OCI-LY3 (cell line): ENCODE data around the gene EPHB1.

Experiments used
- H2AFZ ChIP-seq: fragments of 200-600, 300-600 bp; shearing (Covaris generic); 2 replicates; pipeline ENCODE4 v1.6.0; 2014; ENCODE audit warnings: antibody characterized with exemption, low read depth, low read length
- H3K27ac ChIP-seq: fragments of 200-600, 300-600 bp; sonication (generic); 2 replicates; pipeline ENCODE4 v1.5.1; 2014; ENCODE audit warnings: mild to moderate bottlenecking, low read length, moderate library complexity, mixed read lengths
- H3K27me3 ChIP-seq: fragments of 200-600, 300-600 bp; sonication (generic); 2 replicates; pipeline ENCODE4 v1.6.1; 2014; ENCODE audit warnings: low read depth, low read length, mixed read lengths
- H3K36me3 ChIP-seq: fragments of 200-600, 300-600 bp; sonication (generic); replicated peaks from 2 replicates; pipeline ENCODE3; 2014; ENCODE audit warnings: low read depth, low read length, mixed read lengths
- H3K4me1 ChIP-seq: fragments of 300-600, 200-600 bp; sonication (generic); 2 replicates; pipeline ENCODE4 v1.6.1; 2014; ENCODE audit warnings: low read length, mixed read lengths
- H3K4me2 ChIP-seq: fragments of 200-600, 300-600 bp; sonication (generic); 2 replicates; pipeline ENCODE4 v1.6.1; 2014; ENCODE audit warnings: low read length, mixed read lengths
- H3K4me3 ChIP-seq: fragments of 300-600, 200-600 bp; sonication (generic); 2 replicates; pipeline ENCODE4 v1.5.1; 2014; ENCODE audit warnings: antibody characterized with exemption, mild to moderate bottlenecking, low read length, moderate library complexity
- H3K79me2 ChIP-seq: fragments of 300-600, 200-600 bp; shearing (Covaris generic); 2 replicates; pipeline ENCODE4 v1.6.1; 2014; ENCODE audit warnings: mild to moderate bottlenecking, low read length, mixed read lengths
- H3K9ac ChIP-seq: fragments of 300-600, 200-600 bp; shearing (Covaris generic); 2 replicates; pipeline ENCODE4 v1.6.0; 2014; ENCODE audit warnings: mild to moderate bottlenecking, low read length, moderate library complexity
- H3K9me3 ChIP-seq: fragments of 200-600, 300-600 bp; shearing (Covaris generic); 2 replicates; pipeline ENCODE4 v1.6.1; 2014; ENCODE audit warnings: low read length, mixed read lengths; ENCODE audit not compliant: insufficient read depth
- H4K20me1 ChIP-seq: fragments of 200-600, 300-600 bp; sonication (generic); 2 replicates; pipeline ENCODE4 v1.6.1; 2016; ENCODE audit warnings: low read length, mixed read lengths; ENCODE audit not compliant: insufficient read depth
- EZH2phosphoT487 ChIP-seq: fragments of 200-600 bp; shearing (Covaris generic); IDR thresholded peaks from 2 replicates; pipeline ENCODE4 v1.6.1; 2018; ENCODE audit warnings: antibody characterized with exemption, mixed run types, low read depth
- TF ChIP-seq, protein P1 (sequence below): fragments of 200-600, 300-600 bp; sonication (generic); IDR thresholded peaks from 2 replicates; pipeline ENCODE4 v1.5.1; 2014; ENCODE audit warnings: antibody characterized with exemption, low read length, low read depth

The EPHB1 gene

DNA sequence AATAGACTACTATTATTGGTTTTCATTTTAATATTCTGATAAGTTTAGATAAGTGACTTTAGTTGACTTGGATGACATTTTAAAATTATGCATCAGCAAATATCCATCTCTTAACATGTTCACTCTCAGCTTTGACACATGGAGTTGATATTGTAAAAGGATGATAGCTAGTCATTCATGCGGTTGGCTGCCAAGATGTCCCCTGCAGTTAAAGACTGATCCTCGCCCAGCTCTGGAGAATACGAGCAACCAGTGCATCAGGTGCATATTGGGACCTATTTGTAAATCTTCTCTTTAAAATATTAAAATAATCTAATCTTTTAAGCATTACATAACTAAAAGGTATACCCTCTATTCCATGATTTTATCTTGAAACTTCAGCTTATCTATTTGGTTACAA, 41.9 kb downstream of the EPHB1 start:
- Histone ChIP-seq H3K9me3 (no peaks in the 10 kb centered on the region), H3K4me3 (no peak overlapping the region), H3K27me3 (no peaks in the 10 kb centered on the region), H2AFZ (no peak overlapping the region), H3K4me2 (no peak overlapping the region), H4K20me1 (peaks cover 99% of the 10 kb centered on the region), H3K36me3 (peaks cover 46% of the 10 kb centered on the region), H3K79me2 (peaks cover 100% of the 10 kb centered on the region), H3K4me1 (peaks cover 98% of the 10 kb centered on the region), H3K9ac (no peak overlapping the region), H3K27ac (no peak overlapping the region)
- TF ChIP-seq EZH2phosphoT487, result no peak
- TF ChIP-seq, protein P1, sequence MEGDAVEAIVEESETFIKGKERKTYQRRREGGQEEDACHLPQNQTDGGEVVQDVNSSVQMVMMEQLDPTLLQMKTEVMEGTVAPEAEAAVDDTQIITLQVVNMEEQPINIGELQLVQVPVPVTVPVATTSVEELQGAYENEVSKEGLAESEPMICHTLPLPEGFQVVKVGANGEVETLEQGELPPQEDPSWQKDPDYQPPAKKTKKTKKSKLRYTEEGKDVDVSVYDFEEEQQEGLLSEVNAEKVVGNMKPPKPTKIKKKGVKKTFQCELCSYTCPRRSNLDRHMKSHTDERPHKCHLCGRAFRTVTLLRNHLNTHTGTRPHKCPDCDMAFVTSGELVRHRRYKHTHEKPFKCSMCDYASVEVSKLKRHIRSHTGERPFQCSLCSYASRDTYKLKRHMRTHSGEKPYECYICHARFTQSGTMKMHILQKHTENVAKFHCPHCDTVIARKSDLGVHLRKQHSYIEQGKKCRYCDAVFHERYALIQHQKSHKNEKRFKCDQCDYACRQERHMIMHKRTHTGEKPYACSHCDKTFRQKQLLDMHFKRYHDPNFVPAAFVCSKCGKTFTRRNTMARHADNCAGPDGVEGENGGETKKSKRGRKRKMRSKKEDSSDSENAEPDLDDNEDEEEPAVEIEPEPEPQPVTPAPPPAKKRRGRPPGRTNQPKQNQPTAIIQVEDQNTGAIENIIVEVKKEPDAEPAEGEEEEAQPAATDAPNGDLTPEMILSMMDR, result no peak

DNA sequence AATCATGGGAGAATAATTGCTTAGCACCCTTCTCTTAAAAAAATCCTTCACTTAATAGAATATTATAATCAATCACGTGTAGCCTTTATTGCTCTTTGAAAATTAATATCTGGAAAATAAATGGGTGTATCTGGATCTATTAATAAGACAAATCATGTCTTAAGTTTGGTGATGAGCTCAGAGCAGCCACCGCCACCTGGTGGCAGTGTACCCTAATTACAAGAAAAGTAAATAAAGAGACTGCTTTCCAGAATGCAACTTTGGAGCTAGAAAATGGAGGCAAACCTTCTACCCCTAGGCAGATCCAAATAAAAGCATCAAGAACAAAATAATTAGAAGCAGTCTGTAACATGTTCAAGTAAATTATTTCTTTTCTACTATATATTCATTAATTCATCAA, 43.5 kb downstream of the EPHB1 start:
- Histone ChIP-seq H3K27ac (peak overlapping the region; percentile 73), H3K79me2 (peaks cover 100% of the 10 kb centered on the region), H3K9ac (peak overlapping the region; percentile 45; the same call in 1 of the 2 replicates), H3K9me3 (no peaks in the 10 kb centered on the region), H3K4me3 (peak overlapping the region; percentile 12; the same call in 1 of the 2 replicates), H2AFZ (no peak overlapping the region), H3K4me2 (peak overlapping the region; percentile 53), H4K20me1 (peaks cover 97% of the 10 kb centered on the region), H3K4me1 (peaks cover 89% of the 10 kb centered on the region), H3K36me3 (peaks cover 55% of the 10 kb centered on the region), H3K27me3 (no peaks in the 10 kb centered on the region)
- TF ChIP-seq EZH2phosphoT487, result no peak
- TF ChIP-seq, protein P1, result peak; percentile 73

DNA sequence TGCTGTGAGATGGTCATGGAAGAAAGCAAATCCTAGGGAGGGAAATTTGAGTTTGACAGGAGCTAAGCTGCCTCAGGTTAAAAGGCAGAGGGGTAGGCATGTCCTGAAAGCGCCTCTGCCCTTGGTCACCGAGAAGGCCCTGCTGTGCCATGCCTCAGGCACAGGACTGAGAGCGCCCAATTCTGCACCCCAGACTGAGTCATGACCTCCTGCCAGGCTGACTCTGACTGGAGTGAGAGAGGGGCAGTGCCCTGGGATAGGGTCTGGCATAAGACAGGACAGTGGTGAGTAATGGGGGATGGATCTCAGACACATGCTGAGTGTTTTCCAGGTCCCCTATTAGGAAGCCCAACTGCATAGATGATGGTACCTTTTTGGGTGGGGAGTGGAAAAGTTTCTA, 44.4 kb downstream of the EPHB1 start:
- H2AFZ ChIP-seq, result no peak overlapping the region
- peaks cover 97% of the 10 kb centered on the region for H4K20me1 ChIP-seq
- H3K79me2 ChIP-seq, result peaks cover 100% of the 10 kb centered on the region
- H3K4me3 ChIP-seq, result peak overlapping the region; percentile 12; the same call in 1 of the 2 replicates
- peaks cover 61% of the 10 kb centered on the region for H3K36me3 ChIP-seq
- H3K9me3 ChIP-seq, result no peaks in the 10 kb centered on the region
- peak overlapping the region; percentile 73 for H3K27ac ChIP-seq
- H3K9ac ChIP-seq, result peak overlapping the region; percentile 45; the same call in 1 of the 2 replicates
- H3K27me3 ChIP-seq, result no peaks in the 10 kb centered on the region
- H3K4me2 ChIP-seq, result peak overlapping the region; percentile 53
- peaks cover 89% of the 10 kb centered on the region for H3K4me1 ChIP-seq
- TF ChIP-seq EZH2phosphoT487, result no peak
- TF ChIP-seq, protein P1, result no peak

DNA sequence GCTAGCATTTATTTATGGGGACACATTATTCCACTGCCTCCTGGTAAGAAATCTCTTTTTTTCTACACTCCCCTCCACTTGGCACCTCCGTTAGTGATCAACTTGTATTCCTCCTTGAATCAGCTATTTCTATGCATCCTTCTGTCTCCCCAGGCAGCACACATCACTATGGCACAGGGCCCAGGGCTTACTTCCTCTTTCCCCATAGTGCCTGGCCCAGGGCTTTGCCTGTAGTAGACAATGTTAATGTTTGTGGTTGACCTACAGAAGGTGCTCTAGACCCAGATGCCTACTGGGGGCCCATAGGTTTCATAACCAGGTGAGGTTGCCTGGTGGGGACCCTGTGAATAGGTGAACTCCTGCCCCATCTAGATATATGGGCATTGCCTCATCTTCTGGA, 44.9 kb downstream of the EPHB1 start:
- H3K27me3 ChIP-seq, result no peaks in the 10 kb centered on the region
- peak overlapping the region; percentile 45; the same call in 1 of the 2 replicates for H3K9ac ChIP-seq
- peaks cover 89% of the 10 kb centered on the region for H3K4me1 ChIP-seq
- peaks cover 97% of the 10 kb centered on the region for H4K20me1 ChIP-seq
- peak overlapping the region; percentile 73 for H3K27ac ChIP-seq
- no peaks in the 10 kb centered on the region for H3K9me3 ChIP-seq
- H3K36me3 ChIP-seq, result peaks cover 57% of the 10 kb centered on the region
- H3K4me2 ChIP-seq, result peak overlapping the region; percentile 53
- TF ChIP-seq EZH2phosphoT487, result no peak
- TF ChIP-seq, protein P1, result peak; percentile 20; the same call in 1 of the 2 replicates
- peaks cover 100% of the 10 kb centered on the region for H3K79me2 ChIP-seq
- no peak overlapping the region for H2AFZ ChIP-seq
- peak overlapping the region; percentile 12; the same call in 1 of the 2 replicates for H3K4me3 ChIP-seq
